IPS-20b (cell line): ENCODE data around the gene TTC19.

Experiments used
- H3K27ac ChIP-seq: one replicate; pipeline ENCODE4 v1.5.1; 2013; ENCODE audit warnings: low read length
- H3K27me3 ChIP-seq: 2 replicates; pipeline ENCODE4 v1.6.1; 2013; ENCODE audit warnings: mild to moderate bottlenecking, low read length, inconsistent platforms; ENCODE audit not compliant: insufficient read depth
- H3K36me3 ChIP-seq: 2 replicates; pipeline ENCODE4 v1.6.1; 2013; ENCODE audit warnings: low read depth, mild to moderate bottlenecking, inconsistent platforms, low read length, moderate library complexity; ENCODE audit not compliant: insufficient read depth
- H3K4me1 ChIP-seq: 2 replicates; pipeline ENCODE4 v1.6.1; 2013; ENCODE audit warnings: mild to moderate bottlenecking, control low read depth, inconsistent platforms, low read length, moderate library complexity; ENCODE audit not compliant: insufficient read depth
- H3K4me3 ChIP-seq: 2 replicates; pipeline ENCODE4 v1.5.1; 2013; ENCODE audit warnings: mild to moderate bottlenecking, low read length, inconsistent platforms
- H3K9ac ChIP-seq: 2 replicates; pipeline ENCODE4 v1.6.1; 2013; ENCODE audit warnings: low read depth, mild to moderate bottlenecking, inconsistent platforms, low read length, moderate library complexity
- H3K9me3 ChIP-seq: 2 replicates; pipeline ENCODE4 v1.6.1; 2013; ENCODE audit warnings: mild to moderate bottlenecking, low read depth, low read length, inconsistent platforms; ENCODE audit not compliant: insufficient read depth

Gene TTC19

GRCh38 chr17:15999141-15999973 is at the start of gene TTC19, which contains the start of gene ZSWIM7:
Gene TTC19, plus strand, starts transcription at chr17:15999824. Its CDS starts 25 bp downstream, at chr17:15999849.
Gene ZSWIM7, minus strand, starts transcription at chr17:15999704. Its CDS starts 110 bp downstream, at chr17:15999594.
- H3K36me3 ChIP-seq: peaks cover 44% of the 10 kb centered on the region
- peaks cover 6% of the 10 kb centered on the region; the same call in 1 of the 2 replicates for H3K9me3 ChIP-seq
- H3K27me3 ChIP-seq: no peaks in the 10 kb centered on the region
- peak within 1 kb of the TSS; percentile 94 for H3K9ac ChIP-seq
- peak within 1 kb of the TSS; percentile 75 for H3K27ac ChIP-seq
- H3K4me3 ChIP-seq: peak within 1 kb of the TSS; percentile 85
- peaks cover 6% of the 10 kb centered on the region for H3K4me1 ChIP-seq

- no peak overlapping the region for H3K27ac ChIP-seq
- no peaks in the 10 kb centered on the region for H3K36me3 ChIP-seq
- no peak overlapping the region for H3K9ac ChIP-seq
- no peak overlapping the region for H3K4me3 ChIP-seq
- peaks cover 3% of the 10 kb centered on the region; the same call in 1 of the 2 replicates for H3K4me1 ChIP-seq
- no peaks in the 10 kb centered on the region; the same call in 1 of the 2 replicates for H3K9me3 ChIP-seq
- peaks cover 15% of the 10 kb centered on the region for H3K27me3 ChIP-seq
Measured at GRCh38 chr17:15951368-15952047, 48.1 kb upstream of the TTC19 start.

GRCh38 chr17:15952048-15952532 is 47.5 kb upstream of the TTC19 start:
- Histone ChIP-seq H3K27me3 (peaks cover 9% of the 10 kb centered on the region), H3K36me3 (no peaks in the 10 kb centered on the region), H3K4me1 (0 out of 2 replicates have a peak, but pooled peaks cover 3% of the 10 kb centered on the region), H3K9ac (no peak overlapping the region), H3K4me3 (no peak overlapping the region), H3K9me3 (no peaks in the 10 kb centered on the region; the same call in 1 of the 2 replicates), H3K27ac (no peak overlapping the region)

- Histone ChIP-seq H3K4me1 (0 out of 2 replicates have a peak, but pooled peaks cover 3% of the 10 kb centered on the region), H3K4me3 (no peak overlapping the region), H3K27me3 (no peaks in the 10 kb centered on the region), H3K36me3 (no peaks in the 10 kb centered on the region), H3K9me3 (no peaks in the 10 kb centered on the region; the same call in 1 of the 2 replicates), H3K27ac (no peak overlapping the region), H3K9ac (no peak overlapping the region)
Measured at GRCh38 chr17:15952916-15953790, 46.5 kb upstream of the TTC19 start.

- H3K9ac ChIP-seq: no peak overlapping the region
- H3K36me3 ChIP-seq: no peaks in the 10 kb centered on the region
- no peak overlapping the region for H3K27ac ChIP-seq
- H3K4me1 ChIP-seq: peaks cover 11% of the 10 kb centered on the region
- H3K27me3 ChIP-seq: no peaks in the 10 kb centered on the region
- H3K9me3 ChIP-seq: no peaks in the 10 kb centered on the region; the same call in 1 of the 2 replicates
- no peak overlapping the region for H3K4me3 ChIP-seq
Measured at GRCh38 chr17:15954222-15954621, 45.4 kb upstream of the TTC19 start.

GRCh38 chr17:15955793-15956541 is 43.7 kb upstream of the TTC19 start:
- Histone ChIP-seq H3K27ac (no peak overlapping the region), H3K36me3 (no peaks in the 10 kb centered on the region), H3K9ac (no peak overlapping the region), H3K4me3 (no peak overlapping the region), H3K27me3 (no peaks in the 10 kb centered on the region), H3K9me3 (no peaks in the 10 kb centered on the region; the same call in 1 of the 2 replicates), H3K4me1 (peaks cover 11% of the 10 kb centered on the region)

- Histone ChIP-seq H3K27me3 (no peaks in the 10 kb centered on the region), H3K4me3 (no peak overlapping the region), H3K36me3 (no peaks in the 10 kb centered on the region), H3K27ac (no peak overlapping the region), H3K4me1 (peaks cover 11% of the 10 kb centered on the region), H3K9ac (no peak overlapping the region), H3K9me3 (no peaks in the 10 kb centered on the region; the same call in 1 of the 2 replicates)
Measured at GRCh38 chr17:15957206-15957605, 42.4 kb upstream of the TTC19 start.

GRCh38 chr17:15957608-15958307 is 41.9 kb upstream of the TTC19 start:
- Histone ChIP-seq H3K4me3 (no peak overlapping the region), H3K27me3 (no peaks in the 10 kb centered on the region), H3K4me1 (peaks cover 11% of the 10 kb centered on the region), H3K9ac (no peak overlapping the region), H3K27ac (no peak overlapping the region), H3K9me3 (no peaks in the 10 kb centered on the region; the same call in 1 of the 2 replicates), H3K36me3 (no peaks in the 10 kb centered on the region)

GRCh38 chr17:15958484-15958854 is 41.2 kb upstream of the TTC19 start:
- Histone ChIP-seq H3K9ac (no peak overlapping the region), H3K4me3 (no peak overlapping the region), H3K27me3 (no peaks in the 10 kb centered on the region), H3K4me1 (peaks cover 11% of the 10 kb centered on the region), H3K36me3 (no peaks in the 10 kb centered on the region), H3K27ac (no peak overlapping the region), H3K9me3 (no peaks in the 10 kb centered on the region; the same call in 1 of the 2 replicates)

- H3K36me3 ChIP-seq: no peaks in the 10 kb centered on the region
- peaks cover 32% of the 10 kb centered on the region for H3K4me1 ChIP-seq
- H3K27ac ChIP-seq: no peak overlapping the region
- H3K4me3 ChIP-seq: no peak overlapping the region
- H3K9me3 ChIP-seq: no peaks in the 10 kb centered on the region
- H3K9ac ChIP-seq: no peak overlapping the region
- H3K27me3 ChIP-seq: no peaks in the 10 kb centered on the region
Measured at GRCh38 chr17:15963670-15964110, 35.9 kb upstream of the TTC19 start.
